ENCODE data around the gene LRCH1.

DNA sequence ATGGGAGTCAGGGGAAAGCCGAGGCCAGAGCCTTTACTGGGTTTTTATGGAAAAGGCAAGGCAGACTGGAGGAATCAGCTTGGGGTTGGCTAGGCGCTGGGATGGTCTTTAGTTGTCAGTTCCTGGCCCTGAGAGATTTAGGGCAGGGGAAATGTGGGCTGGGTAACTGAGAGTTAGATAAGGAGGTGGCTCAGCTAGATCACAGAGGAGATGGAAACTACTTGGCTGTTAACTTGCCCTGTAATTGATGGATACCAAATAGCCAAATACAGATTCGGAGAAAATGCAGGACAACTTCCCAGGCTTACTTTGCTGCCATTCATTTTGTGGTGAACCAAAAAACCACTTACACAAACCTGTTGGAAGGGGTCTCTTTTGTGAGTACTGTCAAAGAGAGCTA lies 54.0 kb downstream of the LRCH1 start:
- TF ChIP-seq EZH2 (IDR thresholded peaks at IDR 0.05; ENCODE audit: insufficient read depth, poor library complexity, severe bottlenecking) = no peak
- no peak for TF ChIP-seq EZH2phosphoT487 (IDR thresholded peaks at IDR 0.05; ENCODE audit: insufficient read depth, low read depth)
